ENCODE results near the gene CTNNA2.
A peak's percentile ranks its signal among the peaks of the same experiment; 100 is the strongest.

CTNNA2 gene

GRCh38 chr2:80242355-80242910 lies 729.6 kb downstream of the CTNNA2 start:
- DNase-seq = no peak

- no peak for DNase-seq
These were observed 732.2 kb downstream of the CTNNA2 start for GRCh38 chr2:80244905-80245584.

GRCh38 chr2:80246534-80246933 lies 733.7 kb downstream of the CTNNA2 start:
- DNase-seq = no peak

- DNase-seq = no peak
These were observed 734.5 kb downstream of the CTNNA2 start for GRCh38 chr2:80247339-80247738.

- DNase-seq = no peak
These were observed 735.3 kb downstream of the CTNNA2 start for GRCh38 chr2:80248146-80248545.

- DNase-seq = no peak
These were observed 739.6 kb downstream of the CTNNA2 start for GRCh38 chr2:80252294-80252986.

GRCh38 chr2:80255918-80256781 lies 743.3 kb downstream of the CTNNA2 start:
- peak; percentile 8 for DNase-seq

- DNase-seq = no peak
These were observed 743.9 kb downstream of the CTNNA2 start for GRCh38 chr2:80256782-80257167.

- DNase-seq = no peak
These were observed 744.6 kb downstream of the CTNNA2 start for GRCh38 chr2:80257450-80257849.

- DNase-seq = no peak
These were observed 745.5 kb downstream of the CTNNA2 start for GRCh38 chr2:80258341-80258740.

GRCh38 chr2:80258793-80259192 lies 745.9 kb downstream of the CTNNA2 start:
- DNase-seq = no peak

- DNase-seq = no peak
These were observed 746.4 kb downstream of the CTNNA2 start for GRCh38 chr2:80259292-80259691.

- no peak for DNase-seq
These were observed 753.4 kb downstream of the CTNNA2 start for GRCh38 chr2:80266231-80266630.

GRCh38 chr2:80269806-80270205 lies 757.0 kb downstream of the CTNNA2 start:
- no peak for DNase-seq

GRCh38 chr2:80280598-80280997 lies 767.7 kb downstream of the CTNNA2 start:
- DNase-seq = no peak

- no peak for DNase-seq
These were observed 768.2 kb downstream of the CTNNA2 start for GRCh38 chr2:80281049-80281448.

- DNase-seq = no peak
These were observed 775.7 kb downstream of the CTNNA2 start for GRCh38 chr2:80288576-80288975.

GRCh38 chr2:80291656-80292055 lies 778.8 kb downstream of the CTNNA2 start:
- no peak for DNase-seq

GRCh38 chr2:80292474-80292873 lies 779.6 kb downstream of the CTNNA2 start:
- DNase-seq = no peak

GRCh38 chr2:80293039-80293438 lies 780.2 kb downstream of the CTNNA2 start:
- no peak for DNase-seq

- no peak for DNase-seq
These were observed 786.1 kb downstream of the CTNNA2 start for GRCh38 chr2:80298954-80299353.

- DNase-seq = no peak
These were observed 786.8 kb downstream of the CTNNA2 start for GRCh38 chr2:80299661-80300060.

- no peak for DNase-seq
These were observed 787.5 kb downstream of the CTNNA2 start for GRCh38 chr2:80300346-80300745.

All from EL (cell line).